ENCODE data around the gene TSPO. TPM values are rescaled to one million over a fixed set of nuclear protein-coding genes. Genes with fewer than 3 reads are reported as not detected.

TSPO gene
- total RNA-seq, 1 donor from 2014 or later, result 115 TPM

Other genes with a start within 250 kb of the TSPO start
- gene PACSIN2, start 136.4 kb upstream of the TSPO start, total RNA-seq, result 30.5 and 31.7 TPM in 2 replicates
- gene TTLL1, start 62.2 kb upstream of the TSPO start, total RNA-seq, result 2.0 TPM in 2 replicates
- gene BIK, start 40.8 kb upstream of the TSPO start, total RNA-seq, result 2.3 and 2.5 TPM in 2 replicates
- gene MCAT, start 8.2 kb upstream of the TSPO start, total RNA-seq, result 20.3 and 23.4 TPM in 2 replicates
- gene TTLL12, start 35.6 kb downstream of the TSPO start, total RNA-seq, result 105 TPM in 2 replicates
- not detected in 2 replicates for gene SCUBE1, start 191.8 kb downstream of the TSPO start, total RNA-seq

Measured in activated T-helper 1 cell treated with anti-CD3 and anti-CD28 coated beads, Interleukin-12 subunit alpha, Interleukin-12 subunit beta, Interleukin-2, Interleukin-4 antibody, amounts not matched to agents 30 ng/mL and 10 ng/mL and 1 ng/mL, durations not matched to agents 14 hours and 24 hours and 36 hours (primary cell).